Activated CD4-positive, alpha-beta T cell treated with anti-CD3 and anti-CD28 coated beads, Interleukin-2, Interleukin-4, amounts not matched to agents 100 ng/mL and 50 ng/mL, durations not matched to agents 16 hours and 8 hours (primary cell): ENCODE data around the gene PSD4.
A peak's percentile ranks its signal among the peaks of the same experiment; 100 is the strongest.

Experiments
- DNase-seq: peaks from one replicate; pipeline ENCODE4 v3.0.0-alpha.2; 2020; ENCODE audit warnings: low spot score

PSD4 gene

DNA sequence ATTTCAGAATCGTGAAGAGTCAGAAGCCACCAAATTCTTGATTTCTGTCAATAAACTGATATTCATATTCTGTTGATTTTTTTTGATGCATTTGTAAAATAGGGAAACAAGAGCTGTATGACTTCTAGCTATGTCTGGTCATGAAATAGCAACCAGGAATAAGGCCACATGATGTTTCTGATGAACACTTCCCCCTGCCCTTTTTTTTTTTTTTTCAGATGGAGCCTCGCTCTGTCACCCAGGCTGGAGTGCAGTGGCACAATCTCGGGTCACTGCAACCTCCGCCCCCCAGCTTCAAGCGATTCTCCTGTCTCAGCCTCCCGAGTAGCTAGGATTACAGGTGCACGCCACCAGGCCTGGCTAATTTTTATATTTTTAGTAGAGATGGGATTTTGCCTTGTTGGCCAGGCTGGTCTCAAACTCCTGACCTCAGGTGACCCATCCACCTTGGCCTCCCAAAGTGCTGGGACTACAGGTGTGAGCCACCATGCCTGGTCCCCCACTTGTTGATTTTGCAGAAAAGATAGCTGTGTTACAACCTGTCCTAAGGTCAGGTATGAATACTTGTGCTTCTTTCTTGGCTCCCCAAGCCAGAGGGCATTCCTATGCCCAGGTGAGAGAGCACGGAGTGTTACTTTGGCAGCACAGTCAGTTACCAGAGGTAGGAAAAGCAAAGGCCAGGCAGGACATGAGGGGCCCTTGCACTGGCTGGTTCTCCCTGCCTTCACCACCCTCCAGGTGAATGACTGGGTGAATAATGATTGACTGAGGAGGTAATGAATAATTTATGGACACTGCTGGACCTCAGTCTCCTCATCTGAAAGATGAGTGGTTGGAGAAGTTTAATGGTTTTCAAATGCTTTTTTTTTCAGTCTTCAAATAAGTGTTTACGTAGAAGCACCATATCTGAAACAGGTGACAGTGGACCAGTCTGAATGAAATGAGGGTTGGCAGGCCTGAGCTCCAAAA, 65.4 kb downstream of the PSD4 start:
- no peak for DNase-seq

DNA sequence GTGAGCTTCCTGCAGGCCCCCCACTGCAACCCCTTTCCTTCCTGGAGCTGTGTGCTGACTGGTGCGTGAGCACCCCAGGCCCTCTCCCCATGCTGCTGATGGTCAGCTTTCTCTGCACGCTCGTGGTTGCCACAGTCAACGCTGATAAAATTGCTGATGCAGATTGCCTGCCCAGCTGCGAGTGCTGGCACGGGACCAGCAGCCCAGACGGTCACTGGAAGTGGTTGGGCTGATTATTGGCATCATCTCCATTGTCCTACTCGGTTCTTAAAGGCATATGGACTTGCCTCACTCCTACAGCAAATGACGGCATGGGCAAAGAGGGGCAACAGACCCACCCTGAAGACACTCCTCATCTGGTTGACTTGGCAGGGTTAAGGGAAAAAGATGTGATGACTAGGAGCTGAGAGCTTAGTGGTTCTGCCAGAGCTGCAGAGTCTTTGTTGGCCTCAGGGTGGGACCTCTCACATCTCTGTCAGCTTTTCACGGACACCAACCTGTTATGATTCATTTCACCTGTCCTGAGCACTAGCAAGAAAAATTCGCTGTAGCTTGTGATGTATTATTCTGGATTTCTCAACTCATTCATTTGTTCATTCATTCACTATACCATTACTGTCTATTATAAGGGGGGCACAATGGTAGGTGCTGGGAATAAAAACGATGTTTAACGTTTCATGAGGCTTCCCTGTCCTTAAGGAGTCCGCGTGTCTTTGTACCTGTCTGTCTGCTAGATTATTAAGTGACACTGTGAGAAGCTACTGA, 66.6 kb downstream of the PSD4 start:
- DNase-seq = no peak

DNA sequence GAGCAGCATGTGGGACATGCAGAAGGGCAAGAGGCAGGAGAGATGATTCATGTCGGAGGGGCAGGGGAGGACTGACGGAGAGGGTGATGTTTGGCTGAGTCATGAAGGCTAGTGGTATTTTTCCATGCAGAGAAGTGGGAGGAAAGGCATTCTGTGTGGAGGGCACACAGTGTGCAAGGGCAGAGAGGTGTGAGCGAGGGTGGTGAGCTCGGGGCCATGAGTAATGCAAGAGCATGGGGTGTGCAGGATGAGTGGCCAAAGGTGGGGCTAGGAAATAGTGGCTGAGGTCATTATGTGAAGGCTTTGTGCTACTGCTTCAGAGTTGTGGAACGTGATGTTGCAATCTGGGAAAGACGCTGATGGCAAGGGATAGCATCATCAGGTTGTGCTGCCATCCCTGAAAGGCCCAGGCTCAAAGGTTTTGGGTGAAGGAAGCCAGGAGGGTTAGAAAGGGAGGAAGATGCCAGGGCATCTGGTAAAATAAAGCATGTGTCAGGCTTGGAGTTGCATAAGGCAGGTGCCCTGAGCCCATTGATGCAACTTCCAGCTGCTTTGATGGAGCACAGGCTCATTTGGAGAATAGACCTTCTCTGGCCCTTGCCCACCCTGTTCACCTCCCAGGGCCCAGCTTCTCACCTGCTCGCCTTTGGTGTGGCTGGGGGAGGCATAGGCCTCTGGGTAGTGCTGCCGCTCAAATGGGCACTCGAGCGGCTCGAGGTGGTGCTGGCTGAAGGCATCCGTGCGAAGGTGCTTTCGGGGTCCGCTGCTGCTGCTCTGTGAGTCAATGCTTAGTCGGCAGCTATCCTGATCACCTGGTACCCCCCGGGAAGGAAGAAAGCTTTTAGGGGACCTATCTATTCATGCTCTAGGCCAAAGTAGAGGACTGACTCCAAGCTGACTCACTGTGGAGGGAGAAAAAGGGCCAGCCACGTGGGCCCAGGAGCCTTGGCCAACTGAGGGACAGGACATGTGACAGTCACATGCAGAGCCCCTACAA, 67.4 kb downstream of the PSD4 start:
- DNase-seq = peak; percentile 28

DNA sequence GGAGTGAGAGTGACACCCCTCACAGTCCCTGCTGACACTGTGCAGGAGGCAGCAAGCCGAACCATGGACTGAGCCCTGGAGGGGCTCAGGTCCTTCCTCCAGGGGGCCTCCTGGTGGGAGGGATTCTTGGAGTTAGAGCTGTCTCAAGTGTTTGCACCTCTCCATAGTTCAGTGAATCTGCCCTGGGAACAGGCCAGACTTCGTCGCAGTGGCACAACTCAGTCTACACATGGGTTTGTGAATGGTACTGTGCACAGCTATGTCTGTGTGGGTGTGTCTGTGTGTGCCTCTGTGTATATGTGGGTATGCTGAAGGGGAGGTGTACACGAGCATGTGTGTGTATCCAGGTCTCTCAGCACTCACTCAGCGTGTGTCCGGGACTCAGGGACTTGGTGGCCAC, 68.6 kb downstream of the PSD4 start:
- DNase-seq = no peak

DNA sequence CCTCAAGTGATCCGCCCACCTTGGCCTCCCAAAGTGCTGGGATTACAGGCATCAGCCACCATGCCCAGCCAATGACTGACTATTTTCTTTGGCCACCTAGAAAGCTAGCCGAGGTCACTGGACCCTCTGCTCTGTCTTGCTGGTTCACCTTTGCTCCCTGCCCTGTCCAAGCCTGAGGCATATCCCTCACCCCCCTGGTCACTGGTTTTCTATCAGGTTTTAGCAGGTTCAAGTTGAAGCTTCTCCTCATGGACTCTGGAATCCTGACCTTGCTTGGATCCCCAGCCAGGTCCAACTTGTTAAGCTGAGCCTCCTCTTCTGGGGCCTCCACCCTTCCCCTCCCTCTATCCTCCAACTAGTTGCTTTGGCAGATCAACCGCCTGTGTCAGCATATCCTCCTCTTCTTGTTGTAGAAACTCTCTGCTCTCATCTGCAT, 71.5 kb downstream of the PSD4 start:
- DNase-seq = no peak

DNA sequence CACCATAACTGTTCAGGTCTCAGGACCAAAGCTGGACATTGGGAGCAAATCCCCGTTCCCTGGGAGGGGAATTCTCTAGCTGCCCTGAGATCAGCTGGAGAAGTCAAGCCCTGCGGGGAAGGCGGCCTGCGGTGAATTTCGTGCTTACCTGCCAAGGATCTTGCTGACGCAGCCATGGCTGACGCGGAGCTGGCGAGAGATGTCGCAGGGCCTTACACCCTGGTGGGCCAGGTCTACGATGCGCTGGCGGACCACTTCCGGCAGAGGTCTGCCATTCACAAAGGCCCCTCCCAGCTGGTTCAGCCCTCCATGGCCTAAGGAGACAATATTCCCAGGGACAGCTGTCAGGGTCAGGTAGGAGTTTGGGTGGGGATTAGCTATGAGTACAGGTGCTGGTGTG, 72.8 kb downstream of the PSD4 start:
- no peak for DNase-seq

DNA sequence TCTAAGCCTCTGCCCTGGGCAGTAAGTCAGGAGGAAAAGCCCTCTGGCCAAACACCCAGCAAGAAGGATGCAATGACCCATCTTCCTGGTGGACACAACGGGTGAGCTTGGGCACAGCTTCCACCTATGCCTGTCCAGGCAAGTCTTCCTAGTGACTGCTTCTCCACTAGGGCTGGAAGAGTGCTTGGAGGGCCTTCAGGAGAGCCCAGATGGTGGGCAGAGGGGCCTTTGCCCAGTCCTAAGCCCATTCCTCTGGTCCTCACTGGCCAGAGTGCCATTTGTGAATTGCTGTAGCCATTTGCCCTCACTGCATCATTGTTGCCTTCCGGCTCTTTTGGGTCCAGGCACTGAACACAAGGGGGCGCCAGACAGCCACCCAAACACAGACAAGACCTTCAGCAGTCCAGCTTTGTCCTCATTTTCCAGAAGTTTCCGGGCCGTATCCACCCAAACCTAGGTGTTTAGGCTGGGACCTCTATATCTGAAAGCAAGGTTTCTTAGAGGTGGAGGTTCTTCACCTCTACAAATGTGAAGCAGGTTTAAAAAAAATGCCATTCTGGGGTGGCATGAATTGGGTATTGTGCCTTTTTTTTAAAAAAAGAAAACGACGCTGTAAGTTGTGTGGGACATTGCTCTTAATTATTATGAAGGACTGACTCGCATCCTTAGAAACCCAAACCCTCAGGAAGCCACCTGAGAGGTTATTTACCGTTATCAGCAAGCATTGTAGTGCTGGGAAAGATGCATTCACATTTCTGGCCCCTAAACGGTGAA, 75.4 kb downstream of the PSD4 start:
- DNase-seq = peak; percentile 83

DNA sequence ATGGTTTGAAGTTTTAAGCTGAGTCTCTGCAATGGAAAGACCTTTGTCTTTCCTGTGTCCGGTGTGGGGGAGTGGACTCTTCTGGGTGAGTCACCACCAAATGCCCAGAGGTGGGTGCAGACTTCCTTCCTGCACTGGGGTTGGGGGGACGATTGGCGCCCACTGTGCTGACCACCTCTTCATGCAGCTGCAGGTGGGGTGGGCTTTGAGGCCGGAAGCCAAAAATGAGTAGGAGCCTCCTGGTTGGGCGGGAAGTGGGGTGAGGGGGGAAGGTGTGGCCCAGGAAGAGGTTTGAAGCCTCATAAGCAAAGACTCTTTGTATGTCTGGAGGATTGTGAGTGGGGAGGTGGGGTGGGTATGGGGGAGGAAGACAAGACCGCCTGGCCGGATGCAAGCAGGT, 77.3 kb downstream of the PSD4 start:
- peak; percentile 39 for DNase-seq

DNA sequence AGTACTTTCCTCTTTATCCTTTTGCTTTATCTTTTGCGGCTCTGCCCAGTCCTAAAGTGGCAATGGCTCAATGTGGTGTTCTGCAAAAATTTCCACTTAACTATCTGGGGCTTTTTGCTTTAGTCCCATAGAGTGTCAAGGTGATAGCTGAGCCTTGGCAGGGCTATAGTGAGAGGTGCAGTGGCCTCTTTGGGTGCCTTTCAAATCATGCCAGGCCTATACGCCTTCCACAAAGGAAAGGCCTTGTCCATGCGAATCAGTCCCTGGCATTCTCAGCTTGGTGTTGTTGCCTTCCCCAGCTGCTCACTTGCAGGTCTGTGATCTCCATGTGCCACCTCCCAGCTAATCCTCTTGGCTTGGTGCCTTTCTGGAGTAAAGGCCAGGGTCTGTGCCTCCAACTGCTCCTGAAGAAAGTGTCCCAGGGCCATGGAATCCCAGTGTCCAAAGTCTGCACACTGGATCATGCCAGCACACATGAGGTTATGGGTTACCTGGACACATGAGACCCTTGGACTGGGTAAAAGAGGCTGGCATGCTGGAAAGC, 78.3 kb downstream of the PSD4 start:
- no peak for DNase-seq

DNA sequence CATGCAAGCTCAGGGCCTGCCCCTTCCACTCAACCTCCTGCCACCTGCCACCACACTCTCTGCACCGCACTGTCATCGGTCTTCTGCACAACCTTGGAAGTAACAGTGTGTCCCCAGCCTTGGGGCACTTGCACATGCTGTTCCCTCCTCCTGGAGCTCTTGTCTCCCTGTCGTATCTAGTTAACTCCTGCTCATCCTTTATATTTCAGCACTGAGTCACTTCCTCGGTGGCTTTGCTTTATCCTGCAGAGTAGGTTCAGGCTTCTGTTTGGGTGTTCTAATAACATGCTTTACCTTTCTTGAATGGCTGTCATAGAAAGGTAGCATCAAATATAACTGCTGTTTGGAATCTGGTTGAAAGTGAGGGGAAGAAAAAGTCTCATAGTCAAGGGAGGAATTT, 79.7 kb downstream of the PSD4 start:
- DNase-seq = no peak

DNA sequence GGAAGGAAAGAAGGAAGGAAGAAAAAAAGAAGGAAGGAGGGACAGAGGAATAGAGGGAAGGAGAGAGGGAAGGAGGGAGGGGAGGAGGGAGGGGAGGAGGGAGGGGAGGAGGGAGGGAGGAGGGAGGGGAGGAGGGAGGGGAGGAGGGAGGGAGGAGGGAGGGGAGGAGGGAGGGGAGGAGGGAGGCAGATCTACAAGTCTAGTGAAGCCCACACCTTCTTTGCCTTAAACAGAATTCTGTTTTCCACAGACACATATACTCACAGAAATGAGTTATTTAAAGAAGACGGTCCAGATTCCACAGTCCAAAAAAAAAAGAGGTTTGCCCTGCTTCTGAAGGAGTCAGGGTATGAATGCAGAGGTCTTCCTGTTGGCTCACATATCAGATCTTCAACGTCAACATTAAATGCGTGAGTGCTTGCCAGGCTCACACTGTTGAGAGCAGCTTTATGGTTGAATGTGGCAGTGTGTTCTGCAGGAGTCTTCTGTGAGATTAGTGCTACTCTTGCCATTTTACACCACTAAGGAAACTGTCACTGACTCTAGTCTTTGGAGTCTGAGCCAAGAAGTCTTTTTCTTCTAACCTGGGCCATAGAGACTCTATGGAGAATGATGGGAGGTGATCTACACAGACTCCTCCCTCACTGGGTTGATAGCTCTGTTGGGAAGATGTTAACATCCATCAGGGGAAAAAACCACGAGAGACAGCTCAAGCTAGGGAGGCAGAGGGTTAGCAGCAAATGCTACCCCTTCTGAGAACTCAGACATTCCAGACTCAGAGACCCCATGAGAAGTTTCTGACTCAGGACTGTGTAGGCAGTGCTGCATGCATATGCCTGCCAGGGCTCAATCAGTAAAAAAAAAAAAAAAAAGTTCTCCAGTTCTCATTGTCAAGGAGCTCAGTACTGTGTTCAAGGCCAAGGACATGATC, 81.6 kb downstream of the PSD4 start:
- no peak for DNase-seq

DNA sequence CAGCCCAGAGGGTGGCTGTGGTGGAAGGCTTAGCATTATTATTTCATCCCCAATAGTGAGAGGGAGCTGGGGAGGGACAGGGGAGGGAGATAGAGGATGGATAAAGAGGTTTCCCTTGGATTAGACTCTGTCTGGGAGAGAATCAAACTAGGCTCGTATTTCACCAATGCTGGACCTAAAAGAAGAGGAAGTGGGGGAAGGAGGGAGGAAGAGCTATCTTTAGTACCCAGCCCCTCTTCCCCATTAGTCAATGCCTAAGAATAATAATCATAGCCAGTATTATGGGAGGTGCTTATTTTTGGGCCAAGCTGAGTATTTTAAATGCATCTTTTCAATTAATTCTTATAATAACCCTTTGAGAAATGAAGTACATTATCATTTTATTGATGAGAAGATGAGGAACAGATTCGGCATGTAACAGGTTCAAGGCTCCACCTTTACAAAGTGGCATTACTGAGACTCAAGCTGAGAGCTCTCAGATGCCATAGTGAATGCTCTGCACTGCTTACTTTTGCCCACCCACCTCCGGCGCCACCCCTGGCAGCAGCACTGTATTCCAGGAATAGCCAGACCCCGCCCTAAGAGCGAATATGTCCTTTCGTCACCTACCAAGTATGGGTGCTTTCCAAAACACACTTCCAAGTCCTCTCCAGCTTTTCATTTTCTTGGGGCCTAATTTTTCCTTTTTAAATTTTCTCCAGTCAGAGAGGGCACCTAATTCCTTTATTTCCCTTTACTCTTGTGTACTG, 83.9 kb downstream of the PSD4 start:
- no peak for DNase-seq

DNA sequence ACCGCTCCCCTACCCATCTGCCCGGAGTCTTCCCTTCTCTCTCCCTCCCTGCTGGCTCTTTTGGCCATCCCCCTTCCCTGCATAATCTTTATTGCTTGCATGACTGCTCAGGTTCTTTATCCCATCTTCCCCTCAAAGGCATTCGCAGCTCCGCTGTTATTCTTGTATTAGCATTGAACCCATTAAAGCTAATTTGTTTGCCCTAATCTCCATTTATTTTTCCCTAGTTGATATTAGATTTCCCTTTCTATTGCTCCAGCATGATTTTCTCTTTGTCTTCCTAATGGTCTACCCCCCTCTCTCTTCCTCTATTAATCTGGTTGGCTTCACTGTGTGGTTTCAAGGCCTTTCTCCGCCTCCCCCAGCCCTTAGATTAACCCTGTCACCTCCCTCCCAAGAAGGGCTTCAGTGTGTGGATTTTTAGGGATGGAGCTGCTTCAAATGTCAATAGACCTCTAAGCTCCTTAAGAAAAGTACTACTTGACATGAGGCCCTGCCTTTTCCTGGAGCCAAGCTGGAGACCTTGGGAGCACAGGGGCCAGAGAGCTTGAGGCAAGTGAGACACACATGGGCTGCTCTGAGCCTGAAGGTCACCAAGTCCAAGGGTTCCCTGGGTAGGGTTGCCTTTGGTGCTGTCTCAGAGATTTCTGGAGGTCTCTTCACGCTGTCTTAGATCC, 84.8 kb downstream of the PSD4 start:
- no peak for DNase-seq
